SW480 (cell line): ENCODE data around the gene RAP1B.
A peak's percentile ranks its signal among the peaks of the same experiment; 100 is the strongest.
"Not testable (repeated sequence)": the region's sequence is repeated elsewhere in the genome, so short reads cannot be mapped to it uniquely, and the experiment has no call there.

Experiments used
- DNase-seq: peaks from one replicate; pipeline ENCODE4 v3.0.0-alpha.2; 2016; ENCODE audit warnings: low spot score

RAP1B gene

GRCh38 chr12:68636268-68636667 lies 25.6 kb downstream of the RAP1B start:
- no peak for DNase-seq

GRCh38 chr12:68637439-68637838 lies 26.7 kb downstream of the RAP1B start:
- not testable (repeated sequence) for DNase-seq

- no peak for DNase-seq
These were observed 27.5 kb downstream of the RAP1B start for GRCh38 chr12:68638171-68638570.

GRCh38 chr12:68638721-68639395 lies 28.2 kb downstream of the RAP1B start:
- no peak for DNase-seq

GRCh38 chr12:68639396-68639767 lies 28.7 kb downstream of the RAP1B start:
- DNase-seq: no peak

- no peak for DNase-seq
These were observed 30.4 kb downstream of the RAP1B start for GRCh38 chr12:68641138-68641537.

- DNase-seq: no peak
These were observed 35.8 kb downstream of the RAP1B start for GRCh38 chr12:68646484-68646883.

- DNase-seq: no peak
These were observed 36.8 kb downstream of the RAP1B start for GRCh38 chr12:68647507-68647906.

GRCh38 chr12:68648179-68648578 lies 37.5 kb downstream of the RAP1B start:
- no peak for DNase-seq

- DNase-seq: peak; percentile 2
These were observed 54.4 kb downstream of the RAP1B start for GRCh38 chr12:68665016-68665569.

GRCh38 chr12:68667291-68667690 lies 56.6 kb downstream of the RAP1B start:
- no peak for DNase-seq

- no peak for DNase-seq
These were observed 57.2 kb downstream of the RAP1B start for GRCh38 chr12:68667896-68668295.

- no peak for DNase-seq
These were observed 60.5 kb downstream of the RAP1B start for GRCh38 chr12:68671179-68671578.

- DNase-seq: no peak
These were observed 63.1 kb downstream of the RAP1B start for GRCh38 chr12:68673788-68674187.

- DNase-seq: no peak
These were observed 63.7 kb downstream of the RAP1B start for GRCh38 chr12:68674376-68674775.

GRCh38 chr12:68675101-68675842 lies 64.6 kb downstream of the RAP1B start:
- DNase-seq: no peak

- DNase-seq: not testable (repeated sequence)
These were observed 66.2 kb downstream of the RAP1B start for GRCh38 chr12:68676854-68677253.

- DNase-seq: peak; percentile 3
These were observed 75.5 kb downstream of the RAP1B start for GRCh38 chr12:68686262-68686594.

GRCh38 chr12:68686595-68687521 lies 76.2 kb downstream of the RAP1B start, which contains the start of gene NUP107:
Gene NUP107, plus strand, starts transcription at chr12:68686978. Its CDS starts 88 bp downstream, at chr12:68687066.
- DNase-seq: peak; percentile 98

GRCh38 chr12:68695454-68695853 lies 84.8 kb downstream of the RAP1B start:
- no peak for DNase-seq

- DNase-seq: no peak
These were observed 88.8 kb downstream of the RAP1B start for GRCh38 chr12:68699486-68699885.
